ENCODE results near the gene RPS18.

DNA sequence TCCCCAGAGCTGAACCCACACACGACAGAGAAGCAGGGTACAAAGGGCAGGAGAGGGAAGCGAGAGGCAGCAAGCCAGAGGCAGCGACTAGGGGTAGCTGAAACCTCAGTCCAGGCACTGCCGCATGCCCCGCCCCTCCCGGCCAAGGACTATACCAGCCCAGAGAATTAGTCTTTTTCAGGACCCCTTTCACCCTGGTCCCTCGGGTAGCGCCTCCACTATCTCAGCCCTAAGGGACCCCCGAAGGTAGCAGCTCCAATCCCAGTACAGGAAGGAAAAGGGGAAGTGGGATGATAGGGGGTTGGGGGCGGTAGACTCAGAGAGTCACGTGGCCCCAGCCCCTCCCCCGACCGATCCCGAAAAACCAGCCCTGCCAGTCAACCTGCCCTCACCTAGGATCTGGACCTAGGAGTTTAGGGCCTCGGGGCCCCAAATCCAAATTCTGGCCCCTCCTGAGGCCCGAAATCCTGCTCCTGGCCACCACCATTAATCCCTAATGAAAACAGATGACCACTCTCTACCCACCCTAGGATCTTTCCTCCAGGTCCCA is 25.6 kb downstream of the RPS18 start:
- TF ChIP-seq, protein P1, sequence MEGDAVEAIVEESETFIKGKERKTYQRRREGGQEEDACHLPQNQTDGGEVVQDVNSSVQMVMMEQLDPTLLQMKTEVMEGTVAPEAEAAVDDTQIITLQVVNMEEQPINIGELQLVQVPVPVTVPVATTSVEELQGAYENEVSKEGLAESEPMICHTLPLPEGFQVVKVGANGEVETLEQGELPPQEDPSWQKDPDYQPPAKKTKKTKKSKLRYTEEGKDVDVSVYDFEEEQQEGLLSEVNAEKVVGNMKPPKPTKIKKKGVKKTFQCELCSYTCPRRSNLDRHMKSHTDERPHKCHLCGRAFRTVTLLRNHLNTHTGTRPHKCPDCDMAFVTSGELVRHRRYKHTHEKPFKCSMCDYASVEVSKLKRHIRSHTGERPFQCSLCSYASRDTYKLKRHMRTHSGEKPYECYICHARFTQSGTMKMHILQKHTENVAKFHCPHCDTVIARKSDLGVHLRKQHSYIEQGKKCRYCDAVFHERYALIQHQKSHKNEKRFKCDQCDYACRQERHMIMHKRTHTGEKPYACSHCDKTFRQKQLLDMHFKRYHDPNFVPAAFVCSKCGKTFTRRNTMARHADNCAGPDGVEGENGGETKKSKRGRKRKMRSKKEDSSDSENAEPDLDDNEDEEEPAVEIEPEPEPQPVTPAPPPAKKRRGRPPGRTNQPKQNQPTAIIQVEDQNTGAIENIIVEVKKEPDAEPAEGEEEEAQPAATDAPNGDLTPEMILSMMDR (IDR thresholded peaks at IDR 0.05), result no peak
- no peak for TF ChIP-seq POLR2A (IDR thresholded peaks at IDR 0.05)

Data from adrenal gland (tissue), 5 donors.